Ovary (tissue), 3 donors: ENCODE data around the gene SORCS2.

Experiments
- POLR2A ChIP-seq: fragments of 450-650 bp; IDR thresholded peaks from one replicate; pipeline ENCODE4 v1.6.1; 2017; ENCODE audit warnings: antibody characterized with exemption, mild to moderate bottlenecking, moderate library complexity
- TF ChIP-seq, protein P1 (sequence below), 3 donors: fragments of 450-650 bp in 2 of 3; fragments of 200-600 bp in 1 of 3; IDR thresholded peaks; one replicate each; pipeline versions ENCODE4 v1.5.1 to v1.8.0; 2016 to 2022; ENCODE audit warnings: antibody characterized with exemption in 3 of 3, mild to moderate bottlenecking in 1 of 3
- donor health status: DM: no; HTN: no; CAD: no.

- TF ChIP-seq, protein P1, sequence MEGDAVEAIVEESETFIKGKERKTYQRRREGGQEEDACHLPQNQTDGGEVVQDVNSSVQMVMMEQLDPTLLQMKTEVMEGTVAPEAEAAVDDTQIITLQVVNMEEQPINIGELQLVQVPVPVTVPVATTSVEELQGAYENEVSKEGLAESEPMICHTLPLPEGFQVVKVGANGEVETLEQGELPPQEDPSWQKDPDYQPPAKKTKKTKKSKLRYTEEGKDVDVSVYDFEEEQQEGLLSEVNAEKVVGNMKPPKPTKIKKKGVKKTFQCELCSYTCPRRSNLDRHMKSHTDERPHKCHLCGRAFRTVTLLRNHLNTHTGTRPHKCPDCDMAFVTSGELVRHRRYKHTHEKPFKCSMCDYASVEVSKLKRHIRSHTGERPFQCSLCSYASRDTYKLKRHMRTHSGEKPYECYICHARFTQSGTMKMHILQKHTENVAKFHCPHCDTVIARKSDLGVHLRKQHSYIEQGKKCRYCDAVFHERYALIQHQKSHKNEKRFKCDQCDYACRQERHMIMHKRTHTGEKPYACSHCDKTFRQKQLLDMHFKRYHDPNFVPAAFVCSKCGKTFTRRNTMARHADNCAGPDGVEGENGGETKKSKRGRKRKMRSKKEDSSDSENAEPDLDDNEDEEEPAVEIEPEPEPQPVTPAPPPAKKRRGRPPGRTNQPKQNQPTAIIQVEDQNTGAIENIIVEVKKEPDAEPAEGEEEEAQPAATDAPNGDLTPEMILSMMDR (IDR thresholded peaks at IDR 0.05): no peak
- no peak for TF ChIP-seq POLR2A
Observed at GRCh38 chr4:7286170-7286569, 93.8 kb downstream of the SORCS2 start.
